ENCODE results near the gene CD300LD. TPM values are rescaled to one million over a fixed set of nuclear protein-coding genes. Genes with fewer than 3 reads are reported as not detected.

The CD300LD gene
- total RNA-seq, 1 donor from 2014 or later: not detected

GRCh38 chr17:74544991-74545842, 46.9 kb downstream of the CD300LD start:
- DNase-seq (ENCODE audit: low read depth): no peak
- H3K4me3 ChIP-seq (ENCODE audit: low read depth, low read length): no peak overlapping the region
- no peak for TF ChIP-seq CTCF (conservative IDR thresholded peaks at IDR 0.05; ENCODE audit: low read depth, low read length)

- no peak overlapping the region for H3K4me3 ChIP-seq (ENCODE audit: low read depth, low read length)
- no peak for DNase-seq (ENCODE audit: low read depth)
- TF ChIP-seq CTCF (conservative IDR thresholded peaks at IDR 0.05; ENCODE audit: low read depth, low read length): no peak
These were observed 48.0 kb downstream of the CD300LD start for GRCh38 chr17:74543891-74544760.

GRCh38 chr17:74543406-74543805, 48.7 kb downstream of the CD300LD start:
- no peak overlapping the region for H3K4me3 ChIP-seq (ENCODE audit: low read depth, low read length)
- no peak for TF ChIP-seq CTCF (conservative IDR thresholded peaks at IDR 0.05; ENCODE audit: low read depth, low read length)
- DNase-seq (ENCODE audit: low read depth): no peak

GRCh38 chr17:74542727-74543383, 49.2 kb downstream of the CD300LD start:
- no peak for TF ChIP-seq CTCF (conservative IDR thresholded peaks at IDR 0.05; ENCODE audit: low read depth, low read length)
- no peak for DNase-seq (ENCODE audit: low read depth)
- no peak overlapping the region for H3K4me3 ChIP-seq (ENCODE audit: low read depth, low read length)

- no peak for DNase-seq (ENCODE audit: low read depth)
- no peak overlapping the region for H3K4me3 ChIP-seq (ENCODE audit: low read depth, low read length)
- TF ChIP-seq CTCF (conservative IDR thresholded peaks at IDR 0.05; ENCODE audit: low read depth, low read length): no peak
These were observed 49.9 kb downstream of the CD300LD start for GRCh38 chr17:74542166-74542565.

- TF ChIP-seq CTCF (conservative IDR thresholded peaks at IDR 0.05; ENCODE audit: low read depth, low read length): no peak
These were observed 50.6 kb downstream of the CD300LD start for GRCh38 chr17:74541176-74542111.

More at GRCh38 chr17:74541176-74542111, 50.6 kb downstream of the CD300LD start:
- no peak overlapping the region for H3K4me3 ChIP-seq (ENCODE audit: low read depth, low read length)
- DNase-seq (ENCODE audit: low read depth): no peak

Measured in epithelial cell of proximal tubule (primary cell).